Central memory CD8-positive, alpha-beta T cell (primary cell): ENCODE data around the gene PRKN.
"Not testable (repeated sequence)": the region's sequence is repeated elsewhere in the genome, so short reads cannot be mapped to it uniquely, and the experiment has no call there.

Source experiments
- ATAC-seq: fragments of 150-1000 bp; cut with Tn5 transposase; replicated peaks from 2 replicates; pipeline ENCODE4 v1.10.0; 2022; ENCODE audit warnings: mild to moderate bottlenecking, moderate FRiP score, moderate number of reproducible peaks; ENCODE audit not compliant: poor library complexity, severe bottlenecking; ENCODE audit errors: extremely low read depth
- DNase-seq, 2 donors: peaks; one replicate each; pipeline ENCODE4 v3.0.0; 2021; ENCODE audit warnings: low spot score in 2 of 2
- H3K27ac Mint-ChIP-seq: one replicate; pipeline ENCODE4 v1.8.0; 2022; ENCODE audit warnings: low read depth, mild to moderate bottlenecking, moderate library complexity, mixed read lengths
- H3K27me3 Mint-ChIP-seq: one replicate; pipeline ENCODE4 v1.8.0; 2022; ENCODE audit warnings: mixed read lengths
- H3K36me3 Mint-ChIP-seq: one replicate; pipeline ENCODE4 v1.8.0; 2022; ENCODE audit warnings: mild to moderate bottlenecking, moderate library complexity, mixed read lengths; ENCODE audit not compliant: insufficient read depth
- H3K4me1 Mint-ChIP-seq: one replicate; pipeline ENCODE4 v1.8.0; 2022; ENCODE audit warnings: mixed read lengths
- H3K4me3 Mint-ChIP-seq: one replicate; pipeline ENCODE4 v1.8.0; 2022; ENCODE audit warnings: mild to moderate bottlenecking, moderate library complexity, mixed read lengths
- H3K9me3 Mint-ChIP-seq: one replicate; pipeline ENCODE4 v1.8.0; 2022; ENCODE audit warnings: mixed read lengths

Gene PRKN

GRCh38 chr6:161313940-161314509 lies 1413.5 kb downstream of the PRKN start:
- Mint-ChIP-seq H3K4me3 (no peak overlapping the region), H3K9me3 (no peaks in the 10 kb centered on the region), H3K27me3 (peaks cover 46% of the 10 kb centered on the region), H3K4me1 (no peaks in the 10 kb centered on the region), H3K36me3 (no peaks in the 10 kb centered on the region), H3K27ac (no peak overlapping the region)
- ATAC-seq: no peak
- no peak for DNase-seq

GRCh38 chr6:161313475-161313874 lies 1414.1 kb downstream of the PRKN start:
- ATAC-seq, DNase-seq, H3K4me3 Mint-ChIP-seq, H3K4me1 Mint-ChIP-seq, H3K36me3 Mint-ChIP-seq, H3K9me3 Mint-ChIP-seq, H3K27ac Mint-ChIP-seq: not testable (repeated sequence)
- H3K27me3 Mint-ChIP-seq: peaks cover 43% of the 10 kb centered on the region

- not testable (repeated sequence) for ATAC-seq, H3K4me1 Mint-ChIP-seq
Observed at GRCh38 chr6:161309774-161310173, 1417.8 kb downstream of the PRKN start.

GRCh38 chr6:161308075-161308655 lies 1419.4 kb downstream of the PRKN start:
- Mint-ChIP-seq H3K4me1 (no peaks in the 10 kb centered on the region), H3K27ac (no peak overlapping the region), H3K27me3 (peaks cover 41% of the 10 kb centered on the region), H3K4me3 (no peak overlapping the region), H3K9me3 (no peaks in the 10 kb centered on the region), H3K36me3 (no peaks in the 10 kb centered on the region)
- no peak for ATAC-seq
- no peak for DNase-seq

More at GRCh38 chr6:161309774-161310173, 1417.8 kb downstream of the PRKN start:
- not testable (repeated sequence) for DNase-seq, H3K4me3 Mint-ChIP-seq, H3K27ac Mint-ChIP-seq, H3K9me3 Mint-ChIP-seq, H3K36me3 Mint-ChIP-seq
- H3K27me3 Mint-ChIP-seq: peaks cover 33% of the 10 kb centered on the region

GRCh38 chr6:161305860-161306259 lies 1421.7 kb downstream of the PRKN start:
- Mint-ChIP-seq H3K9me3 (no peaks in the 10 kb centered on the region), H3K27me3 (peaks cover 41% of the 10 kb centered on the region), H3K4me3 (no peak overlapping the region), H3K36me3 (no peaks in the 10 kb centered on the region), H3K4me1 (no peaks in the 10 kb centered on the region), H3K27ac (no peak overlapping the region)
- ATAC-seq (no peak), DNase-seq (no peak)

GRCh38 chr6:161303628-161304340 lies 1423.8 kb downstream of the PRKN start:
- H3K36me3 Mint-ChIP-seq: no peaks in the 10 kb centered on the region
- no peak overlapping the region for H3K27ac Mint-ChIP-seq
- DNase-seq: no peak
- no peaks in the 10 kb centered on the region for H3K9me3 Mint-ChIP-seq
- no peak for ATAC-seq
- peaks cover 42% of the 10 kb centered on the region for H3K27me3 Mint-ChIP-seq
- H3K4me1 Mint-ChIP-seq: no peaks in the 10 kb centered on the region
- no peak overlapping the region for H3K4me3 Mint-ChIP-seq

- H3K4me3 Mint-ChIP-seq: no peak overlapping the region
- no peaks in the 10 kb centered on the region for H3K4me1 Mint-ChIP-seq
- no peak for DNase-seq
- no peaks in the 10 kb centered on the region for H3K9me3 Mint-ChIP-seq
- H3K36me3 Mint-ChIP-seq: no peaks in the 10 kb centered on the region
- H3K27ac Mint-ChIP-seq: no peak overlapping the region
- H3K27me3 Mint-ChIP-seq: peaks cover 44% of the 10 kb centered on the region
- no peak for ATAC-seq
Observed at GRCh38 chr6:161302949-161303348, 1424.6 kb downstream of the PRKN start.

GRCh38 chr6:161301338-161301737 lies 1426.2 kb downstream of the PRKN start:
- H3K4me1 Mint-ChIP-seq: no peaks in the 10 kb centered on the region
- H3K27me3 Mint-ChIP-seq: peaks cover 44% of the 10 kb centered on the region
- H3K4me3 Mint-ChIP-seq: no peak overlapping the region
- H3K36me3 Mint-ChIP-seq: no peaks in the 10 kb centered on the region
- ATAC-seq: no peak
- H3K27ac Mint-ChIP-seq: no peak overlapping the region
- no peaks in the 10 kb centered on the region for H3K9me3 Mint-ChIP-seq
- DNase-seq: no peak

GRCh38 chr6:161300823-161301222 lies 1426.7 kb downstream of the PRKN start:
- Mint-ChIP-seq H3K4me3 (no peak overlapping the region), H3K27me3 (peaks cover 44% of the 10 kb centered on the region), H3K4me1 (no peaks in the 10 kb centered on the region), H3K9me3 (no peaks in the 10 kb centered on the region), H3K36me3 (no peaks in the 10 kb centered on the region), H3K27ac (no peak overlapping the region)
- DNase-seq (no peak), ATAC-seq (no peak)

GRCh38 chr6:161299726-161300125 lies 1427.8 kb downstream of the PRKN start:
- Mint-ChIP-seq H3K36me3 (no peaks in the 10 kb centered on the region), H3K27me3 (peaks cover 43% of the 10 kb centered on the region), H3K27ac (no peak overlapping the region), H3K4me3 (no peak overlapping the region), H3K4me1 (no peaks in the 10 kb centered on the region), H3K9me3 (no peaks in the 10 kb centered on the region)
- ATAC-seq (no peak), DNase-seq (no peak)
